ENCODE data around the gene GPC5.

DNA sequence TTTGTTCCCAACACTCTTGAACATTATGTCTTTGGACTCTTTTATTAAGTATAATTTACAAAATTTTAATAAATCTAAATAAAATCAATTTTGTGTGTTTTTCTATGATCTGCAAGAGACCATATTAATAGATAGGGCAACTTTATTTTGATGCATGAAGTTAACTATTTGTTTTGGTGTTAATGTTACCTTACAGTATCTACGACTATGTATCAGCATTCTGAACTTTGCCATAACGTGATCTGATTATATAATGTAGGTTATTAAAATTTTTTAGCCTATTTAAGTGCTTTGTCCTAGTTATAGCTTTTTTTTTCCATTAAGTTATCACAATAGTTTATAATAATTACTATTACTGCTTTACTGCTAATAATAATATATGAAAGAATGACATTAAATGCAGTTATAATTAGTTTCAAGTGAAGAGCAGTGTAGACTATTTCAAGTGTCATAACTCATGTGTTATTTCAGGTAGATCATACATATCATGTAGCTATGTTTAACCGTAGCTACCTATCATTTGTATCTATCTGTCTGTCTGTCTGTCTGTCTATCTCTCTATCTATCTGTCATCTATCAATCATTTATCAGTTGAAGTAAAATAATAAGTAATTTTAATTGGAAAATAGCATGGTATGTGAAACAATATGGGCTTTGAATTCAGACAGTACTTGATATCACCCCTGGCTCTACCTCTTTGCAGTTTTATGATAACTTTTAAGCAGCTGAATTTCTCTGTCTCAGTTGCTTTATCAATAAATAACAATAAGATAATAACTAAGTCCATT is 229.7 kb downstream of the GPC5 start:
- no peak for TF ChIP-seq POLR2AphosphoS2 (conservative IDR thresholded peaks at IDR 0.05; ENCODE audit: low read length)
- TF ChIP-seq, protein P1, sequence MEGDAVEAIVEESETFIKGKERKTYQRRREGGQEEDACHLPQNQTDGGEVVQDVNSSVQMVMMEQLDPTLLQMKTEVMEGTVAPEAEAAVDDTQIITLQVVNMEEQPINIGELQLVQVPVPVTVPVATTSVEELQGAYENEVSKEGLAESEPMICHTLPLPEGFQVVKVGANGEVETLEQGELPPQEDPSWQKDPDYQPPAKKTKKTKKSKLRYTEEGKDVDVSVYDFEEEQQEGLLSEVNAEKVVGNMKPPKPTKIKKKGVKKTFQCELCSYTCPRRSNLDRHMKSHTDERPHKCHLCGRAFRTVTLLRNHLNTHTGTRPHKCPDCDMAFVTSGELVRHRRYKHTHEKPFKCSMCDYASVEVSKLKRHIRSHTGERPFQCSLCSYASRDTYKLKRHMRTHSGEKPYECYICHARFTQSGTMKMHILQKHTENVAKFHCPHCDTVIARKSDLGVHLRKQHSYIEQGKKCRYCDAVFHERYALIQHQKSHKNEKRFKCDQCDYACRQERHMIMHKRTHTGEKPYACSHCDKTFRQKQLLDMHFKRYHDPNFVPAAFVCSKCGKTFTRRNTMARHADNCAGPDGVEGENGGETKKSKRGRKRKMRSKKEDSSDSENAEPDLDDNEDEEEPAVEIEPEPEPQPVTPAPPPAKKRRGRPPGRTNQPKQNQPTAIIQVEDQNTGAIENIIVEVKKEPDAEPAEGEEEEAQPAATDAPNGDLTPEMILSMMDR (IDR thresholded peaks at IDR 0.05), result no peak
- no peak for TF ChIP-seq ESRRA (IDR thresholded peaks at IDR 0.05; ENCODE audit: borderline replicate concordance, low read length)
- TF ChIP-seq RCOR1 (IDR thresholded peaks at IDR 0.05; ENCODE audit: low read depth, low read length), result no peak
- TF ChIP-seq POLR2A (IDR thresholded peaks at IDR 0.05; ENCODE audit: low read length), result no peak
- no peak for TF ChIP-seq HDAC2 (IDR thresholded peaks at IDR 0.05)
- TF ChIP-seq RAD21 (conservative IDR thresholded peaks at IDR 0.05 in 1 of 2, IDR thresholded peaks at IDR 0.05 in 1 of 2), result no peak
- no peak for TF ChIP-seq CHD2 (IDR thresholded peaks at IDR 0.05; ENCODE audit: low read length, partially characterized antibody)
- TF ChIP-seq, protein P2, sequence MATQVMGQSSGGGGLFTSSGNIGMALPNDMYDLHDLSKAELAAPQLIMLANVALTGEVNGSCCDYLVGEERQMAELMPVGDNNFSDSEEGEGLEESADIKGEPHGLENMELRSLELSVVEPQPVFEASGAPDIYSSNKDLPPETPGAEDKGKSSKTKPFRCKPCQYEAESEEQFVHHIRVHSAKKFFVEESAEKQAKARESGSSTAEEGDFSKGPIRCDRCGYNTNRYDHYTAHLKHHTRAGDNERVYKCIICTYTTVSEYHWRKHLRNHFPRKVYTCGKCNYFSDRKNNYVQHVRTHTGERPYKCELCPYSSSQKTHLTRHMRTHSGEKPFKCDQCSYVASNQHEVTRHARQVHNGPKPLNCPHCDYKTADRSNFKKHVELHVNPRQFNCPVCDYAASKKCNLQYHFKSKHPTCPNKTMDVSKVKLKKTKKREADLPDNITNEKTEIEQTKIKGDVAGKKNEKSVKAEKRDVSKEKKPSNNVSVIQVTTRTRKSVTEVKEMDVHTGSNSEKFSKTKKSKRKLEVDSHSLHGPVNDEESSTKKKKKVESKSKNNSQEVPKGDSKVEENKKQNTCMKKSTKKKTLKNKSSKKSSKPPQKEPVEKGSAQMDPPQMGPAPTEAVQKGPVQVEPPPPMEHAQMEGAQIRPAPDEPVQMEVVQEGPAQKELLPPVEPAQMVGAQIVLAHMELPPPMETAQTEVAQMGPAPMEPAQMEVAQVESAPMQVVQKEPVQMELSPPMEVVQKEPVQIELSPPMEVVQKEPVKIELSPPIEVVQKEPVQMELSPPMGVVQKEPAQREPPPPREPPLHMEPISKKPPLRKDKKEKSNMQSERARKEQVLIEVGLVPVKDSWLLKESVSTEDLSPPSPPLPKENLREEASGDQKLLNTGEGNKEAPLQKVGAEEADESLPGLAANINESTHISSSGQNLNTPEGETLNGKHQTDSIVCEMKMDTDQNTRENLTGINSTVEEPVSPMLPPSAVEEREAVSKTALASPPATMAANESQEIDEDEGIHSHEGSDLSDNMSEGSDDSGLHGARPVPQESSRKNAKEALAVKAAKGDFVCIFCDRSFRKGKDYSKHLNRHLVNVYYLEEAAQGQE (IDR thresholded peaks at IDR 0.05), result no peak

Measured in A549 (cell line).